8988T (cell line): ENCODE data around the gene TMEM245.

Source experiments
- DNase-seq: peaks from one replicate; pipeline ENCODE4 v3.0.0; 2011

The TMEM245 gene

GRCh38 chr9:109017493-109017892 lies 102.3 kb downstream of the TMEM245 start:
- no peak for DNase-seq

- DNase-seq: no peak
Observed at GRCh38 chr9:109017061-109017460, 102.7 kb downstream of the TMEM245 start.

- no peak for DNase-seq
Observed at GRCh38 chr9:109016132-109016531, 103.6 kb downstream of the TMEM245 start.

- DNase-seq: no peak
Observed at GRCh38 chr9:109014608-109015280, 105.0 kb downstream of the TMEM245 start.

- DNase-seq: no peak
Observed at GRCh38 chr9:109013679-109014607, 105.8 kb downstream of the TMEM245 start.

GRCh38 chr9:109012876-109013678 lies 106.7 kb downstream of the TMEM245 start, which contains the start of gene CTNNAL1:
Gene CTNNAL1 (minus strand): TSS chr9:109013499. CDS start chr9:109013442, 57 bp downstream.
- peak; percentile 77 for DNase-seq

- peak; percentile 31 for DNase-seq
Observed at GRCh38 chr9:109012009-109012875, 107.5 kb downstream of the TMEM245 start.

GRCh38 chr9:109011231-109011671 lies 108.5 kb downstream of the TMEM245 start:
- no peak for DNase-seq

- no peak for DNase-seq
Observed at GRCh38 chr9:109010746-109011145, 109.0 kb downstream of the TMEM245 start.

- no peak for DNase-seq
Observed at GRCh38 chr9:109005678-109006077, 114.1 kb downstream of the TMEM245 start.

- DNase-seq: no peak
Observed at GRCh38 chr9:109003116-109003515, 116.6 kb downstream of the TMEM245 start.

GRCh38 chr9:109002141-109002540 lies 117.6 kb downstream of the TMEM245 start:
- DNase-seq: no peak

- peak; percentile 31 for DNase-seq
Observed at GRCh38 chr9:109001275-109001676, 118.5 kb downstream of the TMEM245 start.

GRCh38 chr9:108997112-108997511 lies 122.6 kb downstream of the TMEM245 start:
- no peak for DNase-seq

GRCh38 chr9:108996643-108997042 lies 123.1 kb downstream of the TMEM245 start:
- no peak for DNase-seq

- DNase-seq: no peak
Observed at GRCh38 chr9:108994695-108995094, 125.1 kb downstream of the TMEM245 start.

- no peak for DNase-seq
Observed at GRCh38 chr9:108991479-108991878, 128.3 kb downstream of the TMEM245 start.

GRCh38 chr9:108983885-108984284 lies 135.9 kb downstream of the TMEM245 start:
- DNase-seq: no peak

- DNase-seq: no peak
Observed at GRCh38 chr9:108980893-108981292, 138.9 kb downstream of the TMEM245 start.

- DNase-seq: no peak
Observed at GRCh38 chr9:108978205-108978604, 141.5 kb downstream of the TMEM245 start.

GRCh38 chr9:108973895-108974294 lies 145.9 kb downstream of the TMEM245 start:
- no peak for DNase-seq

- DNase-seq: no peak
Observed at GRCh38 chr9:108972626-108973209, 147.0 kb downstream of the TMEM245 start.
